B cell (primary cell): ENCODE results near the gene DDX27. TPM values are rescaled to one million over a fixed set of nuclear protein-coding genes. Genes with fewer than 3 reads are reported as not detected.

Experiments used
- ATAC-seq: fragments of 200-7000 bp; cut with Tn5 transposase; one replicate; pipeline ENCODE4 v1.10.0; 2021; ENCODE audit warnings: low read depth, mild to moderate bottlenecking, moderate number of reproducible peaks, moderate library complexity
- CTCF ChIA-PET: fragments of 350-600 bp; sonication (Branson Sonifier 250); formaldehyde crosslinking; loops from one replicate; lab custom pipeline; 2021; ENCODE audit warnings: antibody characterized with exemption, inconsistent platforms; lab: Charles Lee
- POLR2A ChIA-PET: fragments of 350-600 bp; sonication (Branson Sonifier 250); formaldehyde crosslinking; loops from one replicate; lab custom pipeline; 2021; ENCODE audit warnings: antibody characterized with exemption; lab: Charles Lee
- DNase-seq: peaks from one replicate; pipeline ENCODE4 v3.0.0; 2013
- H2AFZ ChIP-seq: 2 replicates; pipeline ENCODE4 v1.6.1; 2012; ENCODE audit warnings: mild to moderate bottlenecking, low read depth, low read length; ENCODE audit not compliant: insufficient read depth, poor library complexity, severe bottlenecking
- H3K27ac ChIP-seq, 2 donors: 1 replicate in 1 of 2; 2 replicates in 1 of 2; pipeline ENCODE4 v1.5.1; 2012 to 2013; ENCODE audit warnings: low read length in 2 of 2, mild to moderate bottlenecking in 2 of 2, moderate library complexity in 1 of 2
- H3K27me3 ChIP-seq, 4 experiments: fragments of 200-600 bp in 1 of 4; sonication (generic) in 1 of 4; replicated peaks in 1 of 4; 1 replicate in 2 of 4; 2 replicates in 2 of 4; pipeline versions ENCODE4 v1.6.1 to v1.7.0; 2013 to 2016; ENCODE audit warnings: low read length in 3 of 4, mild to moderate bottlenecking in 2 of 4, mixed read lengths in 1 of 4, moderate library complexity in 1 of 4; ENCODE audit not compliant: insufficient read depth in 4 of 4, control insufficient read depth in 3 of 4; ENCODE audit errors: control extremely low read depth in 1 of 4
- H3K36me3 ChIP-seq, 2 experiments: replicated peaks in 1 of 2; 1 replicate in 1 of 2; 2 replicates in 1 of 2; pipeline versions ENCODE4 v1.6.1 to v1.7.1; 2013; ENCODE audit warnings: low read length in 1 of 2; ENCODE audit not compliant: insufficient read depth in 2 of 2, control insufficient read depth in 1 of 2; ENCODE audit errors: control extremely low read depth in 1 of 2, extremely low read depth in 1 of 2
- H3K4me1 ChIP-seq, 2 donors: fragments of 200-600 bp in 1 of 2; sonication (generic) in 1 of 2; 1 replicate in 1 of 2; 2 replicates in 1 of 2; pipeline versions ENCODE4 v1.5.1 to v1.6.1; 2013 to 2017; ENCODE audit warnings: low read length in 2 of 2; ENCODE audit not compliant: control insufficient read depth in 2 of 2, insufficient read depth in 2 of 2
- H3K4me2 ChIP-seq: replicated peaks from 2 replicates; pipeline ENCODE3; 2012; ENCODE audit warnings: mild to moderate bottlenecking, low read depth, low read length; ENCODE audit not compliant: poor library complexity, severe bottlenecking
- H3K4me3 ChIP-seq, 5 experiments: fragments of 200-600 bp in 1 of 5; sonication (generic) in 1 of 5; 1 replicate in 3 of 5; 2 replicates in 2 of 5; pipeline versions ENCODE4 v1.5.1 to v1.7.0; 2011 to 2016; ENCODE audit warnings: low read length in 4 of 5, mild to moderate bottlenecking in 4 of 5, low read depth in 2 of 5, control low read depth in 1 of 5, moderate library complexity in 1 of 5; ENCODE audit not compliant: insufficient read depth in 1 of 5; ENCODE audit errors: control extremely low read depth in 1 of 5, extremely low read depth in 1 of 5
- H3K79me2 ChIP-seq: fragments of 200-600 bp; sonication (generic); one replicate; pipeline ENCODE4 v1.6.0; 2016; ENCODE audit warnings: low read length; ENCODE audit not compliant: control insufficient read depth, insufficient read depth
- H3K9ac ChIP-seq: fragments of 200-600 bp; sonication (generic); 2 replicates; pipeline ENCODE4 v1.6.1; 2017; ENCODE audit warnings: mild to moderate bottlenecking, low read length, moderate library complexity
- H3K9me3 ChIP-seq, 3 donors: one replicate each; pipeline versions ENCODE4 v1.6.1 to v1.7.1; 2013; ENCODE audit warnings: low read length in 2 of 3; ENCODE audit not compliant: control insufficient read depth in 2 of 3, insufficient read depth in 1 of 3; ENCODE audit errors: control extremely low read depth in 1 of 3
- H4K20me1 ChIP-seq: 2 replicates; pipeline ENCODE4 v1.6.0; 2012; ENCODE audit warnings: mild to moderate bottlenecking, low read length; ENCODE audit not compliant: insufficient read depth, control insufficient read depth, poor library complexity, severe bottlenecking
- H3K27ac Mint-ChIP-seq: one replicate; pipeline ENCODE4 v1.8.0; 2021; ENCODE audit warnings: mixed read lengths
- H3K27me3 Mint-ChIP-seq: one replicate; pipeline ENCODE4 v1.8.0; 2021; ENCODE audit warnings: mixed read lengths
- H3K4me1 Mint-ChIP-seq: one replicate; pipeline ENCODE4 v1.8.0; 2021; ENCODE audit warnings: mixed read lengths
- H3K4me3 Mint-ChIP-seq: one replicate; pipeline ENCODE4 v1.8.0; 2021; ENCODE audit warnings: mixed read lengths
- H3K9me3 Mint-ChIP-seq: one replicate; pipeline ENCODE4 v1.8.0; 2022; ENCODE audit warnings: mixed read lengths; ENCODE audit not compliant: insufficient read depth
- EZH2 ChIP-seq: IDR thresholded peaks from 2 replicates; pipeline ENCODE4 v1.6.1; 2012; ENCODE audit warnings: borderline replicate concordance, low read depth, mild to moderate bottlenecking, moderate library complexity, low read length; ENCODE audit not compliant: insufficient read depth, poor library complexity, severe bottlenecking
- WGBS: methylation state at CpG from one replicate; pipeline ENCODE4 v1.1.5; 2013; ENCODE audit warnings: missing lambda C conversion rate; ENCODE audit not compliant: insufficient coverage; 5-methylcytosine and 5-hydroxymethylcytosine counted together
- intact Hi-C: fragments of 100-400 bp; cut with micrococcal nuclease; formaldehyde crosslinking; loops from one replicate; pipeline ENCODE4 v1.10.0; 2022
- polyA plus RNA-seq: library from polyadenylated mRNA; depleted of rRNA; stranded (reverse); fragments of >200 nt; gene quantifications from 2 replicates; pipeline ENCODE4 v1.2.3, GENCODE V29; 2012
- total RNA-seq, 2 donors: library from RNA; stranded (reverse); fragments of 120-200 nt in 1 of 2; gene quantifications; 1 replicate in 1 of 2; 2 replicates in 1 of 2; pipeline versions ENCODE4 v1.2.3 to v1.2.4, GENCODE V29; 2013 to 2022
- TF ChIP-seq, protein P1 (sequence below): fragments of 200-600 bp; IDR thresholded peaks from one replicate; pipeline ENCODE4 v1.8.0; 2022; ENCODE audit warnings: antibody characterized with exemption, mild to moderate bottlenecking

Gene DDX27
- total and polyA plus RNA-seq, 2 donors (not counting 1 experiment from before 2014, with no cell fraction given), result 55.0 to 74.6 TPM

DNA sequence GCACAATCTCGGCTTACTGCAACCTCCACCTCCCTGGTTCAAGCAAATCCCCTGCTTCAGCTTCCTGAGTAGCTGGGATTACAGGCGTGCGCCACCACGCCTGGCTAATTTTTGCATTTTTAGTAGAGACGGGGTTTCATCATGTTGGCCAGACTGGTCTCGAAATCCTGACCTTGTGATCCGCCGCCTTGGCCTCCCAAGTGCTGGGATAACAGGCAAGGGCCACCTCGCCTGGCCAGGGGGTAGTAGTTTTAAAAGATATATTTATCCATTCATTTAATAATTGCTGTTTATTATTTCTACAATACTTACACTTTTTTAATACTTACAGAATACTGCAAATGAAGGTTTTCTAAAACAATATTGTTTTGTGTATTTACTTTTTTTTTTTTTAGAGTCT, 15.5 kb upstream of the DDX27 start:
- Mint-ChIP-seq H3K4me3 (no peak overlapping the region), H3K4me1 (no peaks in the 10 kb centered on the region), H3K27ac (no peak overlapping the region), H3K9me3 (no peaks in the 10 kb centered on the region), H3K27me3 (no peaks in the 10 kb centered on the region)
- Histone ChIP-seq H3K4me1 (no peaks in the 10 kb centered on the region), H3K27ac (no peak overlapping the region), H2AFZ (no peak overlapping the region), H3K9me3 (peaks cover 0 to 4% (median 0%) of the 10 kb centered on the region in 3 donors), H3K9ac (no peak overlapping the region), H3K36me3 (no peaks in the 10 kb centered on the region), H3K27me3 (no peaks in the 10 kb centered on the region), H3K79me2 (no peaks in the 10 kb centered on the region), H3K4me2 (no peak overlapping the region), H4K20me1 (no peaks in the 10 kb centered on the region), H3K4me3 (no peak overlapping the region)
- TF ChIP-seq, protein P1, sequence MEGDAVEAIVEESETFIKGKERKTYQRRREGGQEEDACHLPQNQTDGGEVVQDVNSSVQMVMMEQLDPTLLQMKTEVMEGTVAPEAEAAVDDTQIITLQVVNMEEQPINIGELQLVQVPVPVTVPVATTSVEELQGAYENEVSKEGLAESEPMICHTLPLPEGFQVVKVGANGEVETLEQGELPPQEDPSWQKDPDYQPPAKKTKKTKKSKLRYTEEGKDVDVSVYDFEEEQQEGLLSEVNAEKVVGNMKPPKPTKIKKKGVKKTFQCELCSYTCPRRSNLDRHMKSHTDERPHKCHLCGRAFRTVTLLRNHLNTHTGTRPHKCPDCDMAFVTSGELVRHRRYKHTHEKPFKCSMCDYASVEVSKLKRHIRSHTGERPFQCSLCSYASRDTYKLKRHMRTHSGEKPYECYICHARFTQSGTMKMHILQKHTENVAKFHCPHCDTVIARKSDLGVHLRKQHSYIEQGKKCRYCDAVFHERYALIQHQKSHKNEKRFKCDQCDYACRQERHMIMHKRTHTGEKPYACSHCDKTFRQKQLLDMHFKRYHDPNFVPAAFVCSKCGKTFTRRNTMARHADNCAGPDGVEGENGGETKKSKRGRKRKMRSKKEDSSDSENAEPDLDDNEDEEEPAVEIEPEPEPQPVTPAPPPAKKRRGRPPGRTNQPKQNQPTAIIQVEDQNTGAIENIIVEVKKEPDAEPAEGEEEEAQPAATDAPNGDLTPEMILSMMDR, result no peak
- ATAC-seq, result no peak
- ChIA-PET CTCF (no interaction called here), POLR2A (no interaction called here)
- WGBS, result 70% methylated on average over 2 of the region's 9 CpGs
- intact Hi-C loops, result no loop called here
- DNase-seq, result no peak

DNA sequence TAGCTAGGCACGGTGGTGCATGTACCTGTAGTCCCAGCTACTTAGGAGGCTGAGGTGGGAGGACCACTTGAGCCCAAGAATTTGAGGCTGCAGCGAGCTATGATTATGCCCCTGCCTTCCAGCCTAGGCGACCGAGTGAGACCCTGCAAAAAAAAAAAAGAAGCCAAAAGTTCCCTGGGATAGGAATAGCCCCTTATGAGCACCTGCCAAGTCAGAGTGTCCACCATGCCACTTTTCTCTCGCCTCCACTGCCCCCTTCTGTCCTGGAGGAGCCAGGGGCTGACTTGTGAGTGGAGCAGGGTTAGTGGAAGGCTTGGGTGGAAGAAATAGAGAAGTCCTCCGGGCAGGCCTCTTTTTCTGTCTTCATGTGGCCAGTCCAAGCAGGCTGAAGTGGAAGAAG, 12.1 kb upstream of the DDX27 start:
- no peak for DNase-seq
- H3K4me1 ChIP-seq, result no peaks in the 10 kb centered on the region
- H3K4me2 ChIP-seq, result no peak overlapping the region
- no peaks in the 10 kb centered on the region for H4K20me1 ChIP-seq
- H3K27me3 Mint-ChIP-seq, result no peaks in the 10 kb centered on the region
- no peak overlapping the region for H2AFZ ChIP-seq
- H3K9ac ChIP-seq, result no peak overlapping the region
- ATAC-seq, result no peak
- CTCF ChIA-PET, result interaction anchor here (0.8 to 2.7 kb wide), 2 partner anchors 10 to 73 kb away, joined by 3 to 11 read pairs; no protein-coding TSS in a partner anchor
- H3K9me3 Mint-ChIP-seq, result peaks cover 4% of the 10 kb centered on the region
- no peak for TF ChIP-seq EZH2
- TF ChIP-seq, protein P1, result no peak
- H3K4me3 Mint-ChIP-seq, result no peak overlapping the region
- H3K27ac ChIP-seq, result no peak overlapping the region
- WGBS, result 100% methylated on average over 5 of the region's 6 CpGs
- POLR2A ChIA-PET, result no interaction called here
- H3K27ac Mint-ChIP-seq, result no peak overlapping the region
- no peak overlapping the region for H3K4me3 ChIP-seq
- peaks cover 4 to 11% (median 7%) of the 10 kb centered on the region in 3 donors for H3K9me3 ChIP-seq
- H3K4me1 Mint-ChIP-seq, result no peaks in the 10 kb centered on the region
- H3K79me2 ChIP-seq, result no peaks in the 10 kb centered on the region
- peaks cover 0 to 2% (median 0%) of the 10 kb centered on the region in 4 experiments for H3K27me3 ChIP-seq
- no peaks in the 10 kb centered on the region for H3K36me3 ChIP-seq
- intact Hi-C loops, result no loop called here
